Skeletal muscle tissue (tissue), 4 donors: ENCODE measurements around the gene SIGLEC15. TPM values are rescaled to one million over a fixed set of nuclear protein-coding genes. Genes with fewer than 3 reads are reported as not detected.

Experiments
- H3K27ac ChIP-seq: one replicate; pipeline ENCODE4 v1.7.0; 2013; ENCODE audit warnings: mild to moderate bottlenecking, low read depth, low read length, inconsistent platforms
- H3K27me3 ChIP-seq, 3 donors: one replicate each; pipeline ENCODE4 v1.7.0; 2013; ENCODE audit warnings: low read length in 3 of 3; ENCODE audit not compliant: control insufficient read depth in 3 of 3, insufficient read depth in 3 of 3
- H3K36me3 ChIP-seq, 3 donors: one replicate each; pipeline ENCODE4 v1.7.0; 2013; ENCODE audit warnings: low read length in 3 of 3; ENCODE audit not compliant: control insufficient read depth in 3 of 3, insufficient read depth in 3 of 3
- H3K4me1 ChIP-seq, 3 donors: one replicate each; pipeline ENCODE4 v1.7.0; 2013; ENCODE audit warnings: low read length in 3 of 3, mild to moderate bottlenecking in 3 of 3; ENCODE audit not compliant: control insufficient read depth in 3 of 3, insufficient read depth in 3 of 3
- H3K4me3 ChIP-seq, 3 donors: one replicate each; pipeline ENCODE4 v1.7.0; 2013; ENCODE audit warnings: low read length in 3 of 3
- H3K9ac ChIP-seq, 3 donors: one replicate each; pipeline ENCODE4 v1.7.0; 2013; ENCODE audit warnings: low read length in 3 of 3, mild to moderate bottlenecking in 3 of 3, moderate library complexity in 2 of 3, low read depth in 1 of 3
- H3K9me3 ChIP-seq, 3 donors: one replicate each; pipeline ENCODE4 v1.7.0; 2013; ENCODE audit warnings: low read length in 3 of 3; ENCODE audit not compliant: control insufficient read depth in 3 of 3
- total RNA-seq: library from RNA; depleted of rRNA; stranded (reverse); fragments of >200 nt; gene quantifications from one replicate; pipeline ENCODE4 v1.2.3, GENCODE V29; 2014
- donor health status: Osteomylitis.

The SIGLEC15 gene
- total RNA-seq, 1 donor from 2014 or later = not detected

DNA sequence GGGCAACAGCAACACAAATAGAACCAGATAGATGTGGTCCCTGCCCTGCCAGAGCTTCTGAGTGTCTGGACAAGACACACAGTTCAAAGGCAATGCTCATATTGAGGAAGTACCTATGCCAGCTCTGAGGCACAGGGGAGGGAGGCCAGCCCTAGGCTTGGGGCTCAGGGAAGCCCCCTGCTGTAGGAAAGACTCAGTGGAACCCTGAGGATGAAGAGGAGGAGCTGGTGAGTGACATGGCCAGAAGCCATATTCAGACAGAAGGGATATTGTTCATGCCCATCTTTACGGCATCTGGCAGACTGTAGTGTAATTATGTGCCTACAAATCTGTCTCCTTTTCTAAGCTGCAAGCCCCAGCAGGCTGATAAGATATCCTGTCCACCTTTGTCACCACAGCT lies 8.8 kb downstream of the SIGLEC15 start:
- no peaks in the 10 kb centered on the region for H3K9me3 ChIP-seq
- H3K9ac ChIP-seq = no peak overlapping the region
- peaks cover 44 to 54% (median 51%) of the 10 kb centered on the region in 3 donors for H3K27me3 ChIP-seq
- no peaks in the 10 kb centered on the region for H3K36me3 ChIP-seq
- H3K4me1 ChIP-seq = peaks cover 9 to 18% (median 13%) of the 10 kb centered on the region in 3 donors
- H3K4me3 ChIP-seq = no peak overlapping the region
- no peak overlapping the region for H3K27ac ChIP-seq

GRCh38 chr18:45835057-45835636 lies 9.7 kb downstream of the SIGLEC15 start:
- H3K27ac ChIP-seq = no peak overlapping the region
- peaks cover 53 to 62% (median 59%) of the 10 kb centered on the region in 3 donors for H3K27me3 ChIP-seq
- no peaks in the 10 kb centered on the region for H3K9me3 ChIP-seq
- H3K9ac ChIP-seq = no peak overlapping the region
- no peaks in the 10 kb centered on the region for H3K36me3 ChIP-seq
- peaks cover 9 to 18% (median 15%) of the 10 kb centered on the region in 3 donors for H3K4me1 ChIP-seq
- no peak overlapping the region for H3K4me3 ChIP-seq

DNA sequence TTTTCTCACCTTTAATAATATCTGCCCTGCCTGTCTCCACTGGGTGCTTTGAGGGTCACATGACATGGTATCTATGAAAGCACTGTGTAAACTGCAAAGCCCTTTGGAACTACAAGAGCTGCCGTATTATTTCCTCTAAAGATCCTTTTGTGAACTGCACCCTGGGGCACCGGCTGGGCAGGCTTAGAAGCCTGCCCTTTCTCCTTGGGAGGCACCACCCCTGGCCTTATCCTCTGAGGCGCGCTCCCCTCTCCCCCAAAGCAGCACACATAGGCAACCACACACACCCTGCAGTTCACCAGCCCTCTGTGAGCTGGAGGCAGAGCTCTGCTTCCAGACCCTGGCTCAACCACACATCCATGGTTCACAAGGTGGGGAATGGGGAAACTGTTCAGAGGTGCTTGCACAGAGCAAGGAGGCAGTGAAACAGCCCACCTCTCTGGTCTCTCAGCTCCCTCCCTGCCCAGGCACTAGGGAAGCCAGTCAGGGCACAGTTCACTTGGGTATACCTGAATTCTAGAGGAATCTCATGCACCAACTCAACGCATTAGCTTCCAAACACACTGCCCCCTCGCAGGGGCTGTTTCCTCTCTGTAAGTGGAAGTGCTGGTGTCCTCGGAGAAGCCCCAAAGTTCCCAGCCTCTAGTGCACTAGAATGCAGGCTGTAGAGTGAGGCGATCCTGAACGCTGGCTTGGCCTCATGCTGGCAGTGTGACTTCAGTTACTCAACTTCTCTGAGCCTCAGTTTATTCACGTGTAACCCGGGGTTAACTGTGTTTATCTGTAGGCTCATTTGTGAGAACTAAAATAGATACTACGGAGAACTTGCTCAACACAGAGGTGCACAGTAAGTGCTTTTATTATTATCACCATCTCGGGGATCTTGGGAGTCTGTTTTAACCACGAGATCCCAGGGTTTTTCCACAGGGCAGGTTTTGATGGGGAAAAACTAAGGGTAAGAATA lies 11.0 kb downstream of the SIGLEC15 start:
- Histone ChIP-seq H3K4me1 (peaks cover 9 to 18% (median 15%) of the 10 kb centered on the region in 3 donors), H3K9me3 (no peaks in the 10 kb centered on the region), H3K4me3 (no peak overlapping the region), H3K27me3 (peaks cover 62 to 70% (median 64%) of the 10 kb centered on the region in 3 donors), H3K36me3 (no peaks in the 10 kb centered on the region), H3K27ac (no peak overlapping the region), H3K9ac (no peak overlapping the region)

- H3K4me3 ChIP-seq = peak overlapping the region; percentile 43 to 54 (median 49)
- no peaks in the 10 kb centered on the region for H3K9me3 ChIP-seq
- peaks cover 9 to 18% (median 15%) of the 10 kb centered on the region in 3 donors for H3K4me1 ChIP-seq
- H3K36me3 ChIP-seq = no peaks in the 10 kb centered on the region
- H3K9ac ChIP-seq = peak overlapping the region in 1 of 3 donors; percentile 33
- H3K27me3 ChIP-seq = peaks cover 61 to 74% (median 64%) of the 10 kb centered on the region in 3 donors
- no peak overlapping the region for H3K27ac ChIP-seq
Observed at GRCh38 chr18:45837283-45838070, 12.0 kb downstream of the SIGLEC15 start.

- Histone ChIP-seq H3K4me1 (peaks cover 9 to 18% (median 15%) of the 10 kb centered on the region in 3 donors), H3K36me3 (no peaks in the 10 kb centered on the region), H3K9ac (peak overlapping the region in 1 of 3 donors; percentile 60), H3K27ac (no peak overlapping the region), H3K9me3 (no peaks in the 10 kb centered on the region), H3K4me3 (peak overlapping the region in 2 of 3 donors; percentile 41 to 49), H3K27me3 (peaks cover 56 to 70% (median 59%) of the 10 kb centered on the region in 3 donors)
Observed at GRCh38 chr18:45838302-45839070, 13.0 kb downstream of the SIGLEC15 start.

DNA sequence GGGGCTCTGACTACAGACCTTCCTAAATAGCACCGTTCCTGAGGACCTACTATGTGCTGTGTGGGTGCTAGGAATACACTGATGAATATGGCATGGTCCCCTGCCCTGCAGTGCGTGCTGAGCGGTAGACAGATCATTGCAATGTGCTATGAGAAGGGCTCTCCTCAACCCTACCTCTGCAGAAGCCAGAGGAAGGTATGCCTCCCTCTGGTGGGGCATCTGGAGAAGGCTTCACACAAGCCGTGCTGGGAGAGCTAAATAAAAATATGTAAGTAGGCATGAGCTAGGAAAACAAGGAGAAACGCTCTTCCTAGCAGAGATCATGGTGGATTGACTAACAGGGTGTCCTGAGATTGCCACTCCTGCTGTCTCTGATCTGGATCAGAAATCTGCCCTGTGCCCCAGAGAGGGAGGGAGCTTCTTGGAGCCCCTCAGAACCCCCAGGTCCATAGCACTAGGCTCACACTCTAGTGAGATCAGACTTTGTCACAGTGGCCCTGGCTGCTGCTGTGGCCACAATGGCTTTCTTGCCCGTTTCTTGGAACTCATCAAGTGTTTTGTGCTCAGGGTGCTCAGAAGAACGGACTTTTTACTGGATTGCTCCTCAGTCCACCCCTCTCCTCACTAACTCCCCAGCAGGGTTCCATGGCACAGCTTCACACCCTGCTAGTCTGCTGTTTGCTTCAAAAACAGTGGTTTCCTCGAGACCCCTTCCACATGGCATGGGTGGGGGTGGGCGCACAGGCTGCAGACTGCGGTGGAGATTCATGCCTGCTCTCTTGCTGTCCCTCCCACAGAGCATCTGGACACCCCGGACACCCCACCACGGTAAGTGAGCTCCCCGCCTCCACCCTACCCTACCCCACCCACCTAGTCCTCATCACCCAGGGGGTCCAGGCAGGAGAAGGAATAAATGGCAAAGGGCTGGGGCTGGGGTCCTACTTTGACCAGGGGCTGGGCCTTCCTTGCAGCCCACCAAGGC lies 14.2 kb downstream of the SIGLEC15 start:
- Histone ChIP-seq H3K9ac (no peak overlapping the region), H3K36me3 (no peaks in the 10 kb centered on the region), H3K4me1 (peaks cover 9 to 18% (median 15%) of the 10 kb centered on the region in 3 donors), H3K9me3 (no peaks in the 10 kb centered on the region), H3K4me3 (no peak overlapping the region), H3K27ac (no peak overlapping the region), H3K27me3 (peaks cover 55 to 61% (median 56%) of the 10 kb centered on the region in 3 donors)

- H3K4me3 ChIP-seq = no peak overlapping the region
- no peak overlapping the region for H3K27ac ChIP-seq
- no peaks in the 10 kb centered on the region for H3K9me3 ChIP-seq
- H3K4me1 ChIP-seq = peaks cover 9 to 18% (median 15%) of the 10 kb centered on the region in 3 donors
- H3K27me3 ChIP-seq = peaks cover 46 to 51% (median 47%) of the 10 kb centered on the region in 3 donors
- H3K9ac ChIP-seq = no peak overlapping the region
- no peaks in the 10 kb centered on the region for H3K36me3 ChIP-seq
Observed at GRCh38 chr18:45841060-45841764, 15.7 kb downstream of the SIGLEC15 start.

DNA sequence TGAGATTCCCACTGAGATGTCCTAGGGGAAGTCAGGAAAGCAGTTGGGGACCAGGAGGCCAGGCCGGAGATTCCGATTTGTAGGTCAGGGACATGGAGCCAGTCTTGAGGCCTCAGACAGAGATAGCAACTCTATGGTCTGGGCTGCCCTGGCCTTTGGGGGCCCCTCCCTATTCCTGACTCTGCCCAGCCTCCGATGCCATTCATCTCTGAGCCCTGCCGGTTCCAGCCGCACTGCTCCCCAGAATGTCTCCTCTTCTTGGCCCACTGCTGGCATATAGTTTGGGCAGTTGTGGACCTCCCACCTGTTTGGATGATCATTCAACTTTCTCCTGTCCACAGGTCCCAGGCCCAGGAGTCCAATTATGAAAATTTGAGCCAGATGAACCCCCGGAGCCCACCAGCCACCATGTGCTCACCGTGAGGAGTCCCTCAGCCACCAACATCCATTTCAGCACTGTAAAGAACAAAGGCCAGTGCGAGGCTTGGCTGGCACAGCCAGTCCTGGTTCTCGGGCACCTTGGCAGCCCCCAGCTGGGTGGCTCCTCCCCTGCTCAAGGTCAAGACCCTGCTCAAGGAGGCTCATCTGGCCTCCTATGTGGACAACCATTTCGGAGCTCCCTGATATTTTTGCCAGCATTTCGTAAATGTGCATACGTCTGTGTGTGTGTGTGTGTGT lies 16.4 kb downstream of the SIGLEC15 start:
- Histone ChIP-seq H3K4me3 (no peak overlapping the region), H3K36me3 (no peaks in the 10 kb centered on the region), H3K9me3 (no peaks in the 10 kb centered on the region), H3K9ac (no peak overlapping the region), H3K4me1 (peaks cover 9 to 18% (median 15%) of the 10 kb centered on the region in 3 donors), H3K27me3 (peaks cover 40 to 44% (median 40%) of the 10 kb centered on the region in 3 donors), H3K27ac (no peak overlapping the region)
